K562 (cell line): ENCODE measurements around the gene SLC22A23. TPM values are rescaled to one million over a fixed set of nuclear protein-coding genes. Genes with fewer than 3 reads are reported as not detected.

Experiments
- ADNP ChIP-seq: fragments of 200-800 bp; sonication (Bioruptor generic); IDR thresholded peaks from 2 replicates; pipeline ENCODE4 v1.6.1; 2016; ENCODE audit warnings: missing genetic modification characterization, missing compliant biosample characterization
- ARID1B ChIP-seq: fragments of 450-650 bp; IDR thresholded peaks from 2 replicates; pipeline ENCODE4 v1.6.1; 2016; ENCODE audit warnings: antibody characterized with exemption, mild to moderate bottlenecking, inconsistent platforms
- CBX1 ChIP-seq: sonication (generic); IDR thresholded peaks from 2 replicates; pipeline ENCODE4 v1.6.1; 2016; ENCODE audit warnings: antibody characterized with exemption, low read depth, mild to moderate bottlenecking
- FOXP1 ChIP-seq: sonication (generic); formaldehyde crosslinking; IDR thresholded peaks from 2 replicates; pipeline ENCODE4 v1.8.0; 2022; ENCODE audit warnings: mild to moderate bottlenecking, missing genetic modification reagents
- MCM5 ChIP-seq: fragments of 450-650 bp; IDR thresholded peaks from 2 replicates; pipeline ENCODE4 v1.6.1; 2016; ENCODE audit warnings: low read depth
- MXD1 ChIP-seq: fragments of 250-450 bp; sonication (Bioruptor Pico); IDR thresholded peaks from 2 replicates; pipeline ENCODE4 v1.8.0; 2021; ENCODE audit warnings: borderline replicate concordance, mild to moderate bottlenecking, moderate library complexity; ENCODE audit not compliant: poor library complexity, severe bottlenecking
- NFE2L1 ChIP-seq: fragments of 450-650 bp; IDR thresholded peaks from 2 replicates; pipeline ENCODE4 v1.6.1; 2016; ENCODE audit warnings: missing genetic modification characterization, low read depth, mild to moderate bottlenecking, missing compliant biosample characterization, moderate library complexity, borderline replicate concordance
- POLR2G ChIP-seq: fragments of 200-400 bp; formaldehyde crosslinking; IDR thresholded peaks from 2 replicates; pipeline ENCODE4 v1.6.1; 2017; ENCODE audit warnings: low read depth, mild to moderate bottlenecking, antibody characterized with exemption, low read length, moderate library complexity
- PTBP1 ChIP-seq: fragments of 200-400 bp; formaldehyde crosslinking; IDR thresholded peaks from 2 replicates; pipeline ENCODE4 v1.6.1; 2017; ENCODE audit warnings: low read depth, low read length
- SFPQ ChIP-seq: fragments of 200-400 bp; formaldehyde crosslinking; IDR thresholded peaks from 2 replicates; pipeline ENCODE4 v1.6.1; 2017; ENCODE audit warnings: mild to moderate bottlenecking, low read depth, low read length, moderate library complexity
- STAT6 ChIP-seq: sonication (generic); formaldehyde crosslinking; IDR thresholded peaks from 2 replicates; pipeline ENCODE4 v1.8.1; 2023; ENCODE audit warnings: mild to moderate bottlenecking, missing genetic modification reagents
- TRIM24 ChIP-seq, 2 experiments: fragments of 450-650 bp; IDR thresholded peaks; 2 replicates each; pipeline ENCODE4 v1.6.1; 2016
- U2AF1 ChIP-seq: fragments of 200-400 bp; formaldehyde crosslinking; optimal IDR thresholded peaks from 2 replicates; pipeline ENCODE3; 2017; ENCODE audit warnings: mild to moderate bottlenecking, low read depth, low read length, moderate library complexity
- ZBTB17 ChIP-seq: fragments of 450-650 bp; formaldehyde crosslinking; IDR thresholded peaks from 2 replicates; pipeline ENCODE4 v1.4.0; 2020; ENCODE audit warnings: mild to moderate bottlenecking
- ZNF165 ChIP-seq: fragments of 250-450 bp; sonication (Bioruptor Pico); IDR thresholded peaks from 2 replicates; pipeline ENCODE4 v1.4.0; 2020; ENCODE audit warnings: borderline replicate concordance
- ZNF76 ChIP-seq: fragments of 250-450 bp; sonication (Bioruptor Pico); IDR thresholded peaks from 2 replicates; pipeline ENCODE4 v1.4.0; 2020; ENCODE audit warnings: mild to moderate bottlenecking, moderate library complexity, borderline replicate concordance
- ZNF766 ChIP-seq: fragments of 200-800 bp; sonication (Bioruptor generic); conservative IDR thresholded peaks from 2 replicates; pipeline ENCODE4 v1.6.1; 2016; ENCODE audit warnings: missing genetic modification characterization, missing compliant biosample characterization
- ZNF79 ChIP-seq: fragments of 250-450 bp; sonication (Bioruptor Pico); IDR thresholded peaks from 2 replicates; pipeline ENCODE4 v1.4.0; 2020; ENCODE audit warnings: low read depth, mild to moderate bottlenecking, moderate library complexity
- polyA plus RNA-seq, 8 experiments: library from polyadenylated mRNA; depleted of rRNA in 4 of 8; stranded (reverse) in 5 of 8; unstranded in 3 of 8; fragments of >200 nt; fragmentation: Nextera tagmentation in 2 of 8; fragmentation: Illumina TruSeq in 1 of 8; extraction: Ambion mirVana in 2 of 8; extraction: Trizol in 1 of 8; gene quantifications; 2 replicates each; pipeline versions ENCODE4 v1.2.1 to v1.2.3, GENCODE V29; 2011 to 2014; ENCODE audit warnings: inconsistent platforms in 1 of 8, missing spikeins in 1 of 8
- total RNA-seq, 7 experiments: library from RNA; depleted of rRNA in 6 of 7; stranded (reverse); fragments of >200 nt in 6 of 7; fragmentation: Illumina TruSeq in 2 of 7; extraction: Trizol in 2 of 7; gene quantifications; 2 replicates each; pipeline versions ENCODE4 v1.2.1 to v1.2.3, GENCODE V29; 2011 to 2021; ENCODE audit warnings: low replicate concordance in 1 of 7

The SLC22A23 gene
- total and polyA plus RNA-seq, 9 of the 15 experiments (the other 6 are each of a cell fraction or from before 2014, with no cell fraction given): 0.30 to 8.7 (median 2.5) TPM

- TF ChIP-seq NFE2L1 (tag): no peak
- TF ChIP-seq PTBP1: no peak
- no peak for TF ChIP-seq CBX1
- no peak for TF ChIP-seq POLR2G
- no peak for TF ChIP-seq ZNF76 (CRISPR knock-in tag)
- no peak for TF ChIP-seq MXD1 (CRISPR knock-in tag)
- peak; percentile 70; the same call in 1 of the 2 replicates for TF ChIP-seq FOXP1 (CRISPR knock-in tag)
- no peak for TF ChIP-seq MCM5
- TF ChIP-seq ZNF766: peak; percentile 63; the same call in 1 of the 2 replicates
- no peak for TF ChIP-seq ZNF79 (CRISPR knock-in tag)
- no peak for TF ChIP-seq SFPQ
- TF ChIP-seq ARID1B: peak; percentile 78
- TF ChIP-seq ZBTB17 (CRISPR knock-in tag): no peak
- TF ChIP-seq TRIM24 (IDR thresholded peaks at IDR 0.05): no peak
- no peak for TF ChIP-seq ADNP (tag)
- no peak for TF ChIP-seq U2AF1
- no peak for TF ChIP-seq STAT6 (CRISPR knock-in tag)
- TF ChIP-seq ZNF165 (CRISPR knock-in tag): 0 out of 2 replicates have a peak, but pooled peaks have one; percentile 50
These were observed 119.1 kb downstream of the SLC22A23 start (continued) for GRCh38 chr6:3337521-3338350.
